Upper lobe of left lung (tissue), 4 donors: ENCODE data around the gene DDX10.

Experiments
- EP300 ChIP-seq, 4 donors: sonication (generic); formaldehyde crosslinking; IDR thresholded peaks; one replicate each; pipeline ENCODE4 v1.5.1; 2017; ENCODE audit warnings: antibody characterized with exemption in 4 of 4, control low read depth in 2 of 4
- POLR2A ChIP-seq, 4 donors: fragments of 450-650 bp; IDR thresholded peaks; one replicate each; pipeline ENCODE4 v1.5.1; 2016 to 2017; ENCODE audit warnings: antibody characterized with exemption in 4 of 4, mild to moderate bottlenecking in 2 of 4
- TF ChIP-seq, protein P1 (sequence below), 6 experiments: fragments of 450-650 bp in 4 of 6; fragments of 200-600 bp in 2 of 6; sonication (generic) in 2 of 6; IDR thresholded peaks; one replicate each; pipeline ENCODE4 v1.5.1; 2016 to 2019; ENCODE audit warnings: antibody characterized with exemption in 6 of 6

- TF ChIP-seq, protein P1, sequence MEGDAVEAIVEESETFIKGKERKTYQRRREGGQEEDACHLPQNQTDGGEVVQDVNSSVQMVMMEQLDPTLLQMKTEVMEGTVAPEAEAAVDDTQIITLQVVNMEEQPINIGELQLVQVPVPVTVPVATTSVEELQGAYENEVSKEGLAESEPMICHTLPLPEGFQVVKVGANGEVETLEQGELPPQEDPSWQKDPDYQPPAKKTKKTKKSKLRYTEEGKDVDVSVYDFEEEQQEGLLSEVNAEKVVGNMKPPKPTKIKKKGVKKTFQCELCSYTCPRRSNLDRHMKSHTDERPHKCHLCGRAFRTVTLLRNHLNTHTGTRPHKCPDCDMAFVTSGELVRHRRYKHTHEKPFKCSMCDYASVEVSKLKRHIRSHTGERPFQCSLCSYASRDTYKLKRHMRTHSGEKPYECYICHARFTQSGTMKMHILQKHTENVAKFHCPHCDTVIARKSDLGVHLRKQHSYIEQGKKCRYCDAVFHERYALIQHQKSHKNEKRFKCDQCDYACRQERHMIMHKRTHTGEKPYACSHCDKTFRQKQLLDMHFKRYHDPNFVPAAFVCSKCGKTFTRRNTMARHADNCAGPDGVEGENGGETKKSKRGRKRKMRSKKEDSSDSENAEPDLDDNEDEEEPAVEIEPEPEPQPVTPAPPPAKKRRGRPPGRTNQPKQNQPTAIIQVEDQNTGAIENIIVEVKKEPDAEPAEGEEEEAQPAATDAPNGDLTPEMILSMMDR (IDR thresholded peaks at IDR 0.05) = no peak
- no peak for TF ChIP-seq POLR2A (IDR thresholded peaks at IDR 0.05)
- TF ChIP-seq EP300 (IDR thresholded peaks at IDR 0.05) = no peak
Measured at GRCh38 chr11:108620958-108621772, 43.7 kb upstream of the DDX10 start.
